GM12874 (cell line): ENCODE results near the gene CACNA1I.

Experiments used
- TF ChIP-seq, protein P1 (sequence below): IDR thresholded peaks from 2 replicates; pipeline ENCODE4 v1.5.1; 2011; ENCODE audit warnings: low read depth, mild to moderate bottlenecking, control low read depth, low read length, moderate library complexity; ENCODE audit not compliant: insufficient read depth

CACNA1I gene

DNA sequence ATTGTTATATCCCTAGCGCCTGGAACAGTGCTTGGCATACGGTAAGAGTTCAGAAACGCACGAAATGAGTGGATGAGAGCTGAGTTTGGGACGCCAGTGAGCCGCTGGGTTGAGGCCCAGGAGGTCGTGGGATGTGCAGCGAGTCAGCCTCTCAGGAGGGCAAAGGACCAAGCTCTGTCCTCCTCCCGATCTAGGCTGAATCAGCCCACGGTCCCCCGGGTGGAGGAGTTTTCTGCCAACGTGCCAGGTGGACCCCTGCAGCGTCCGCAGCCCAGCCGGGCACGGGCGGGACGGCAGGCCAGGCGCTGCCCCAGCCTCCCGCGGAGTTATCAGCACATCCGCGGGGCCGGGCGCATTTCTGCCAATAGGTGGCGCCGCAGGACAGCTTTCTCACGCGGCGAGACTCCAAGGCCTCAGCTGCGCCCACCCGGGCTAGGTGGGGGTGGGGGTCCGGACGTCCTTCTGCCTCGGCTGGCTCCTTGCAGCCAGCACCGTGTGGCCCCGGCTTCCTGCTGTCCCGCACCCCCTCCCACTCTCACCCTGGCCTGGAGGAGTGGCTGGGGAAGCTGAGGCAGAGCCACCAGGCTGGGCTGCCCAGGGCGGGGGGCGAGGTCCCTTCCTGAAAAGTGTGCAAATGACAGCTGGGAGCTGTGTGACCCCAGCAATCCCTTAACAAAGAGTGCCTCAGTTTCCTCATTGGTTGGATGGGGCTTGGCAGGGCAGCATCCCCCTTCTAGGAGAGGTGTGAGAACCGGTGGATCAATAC, 35.8 kb upstream of the CACNA1I start:
- TF ChIP-seq, protein P1, sequence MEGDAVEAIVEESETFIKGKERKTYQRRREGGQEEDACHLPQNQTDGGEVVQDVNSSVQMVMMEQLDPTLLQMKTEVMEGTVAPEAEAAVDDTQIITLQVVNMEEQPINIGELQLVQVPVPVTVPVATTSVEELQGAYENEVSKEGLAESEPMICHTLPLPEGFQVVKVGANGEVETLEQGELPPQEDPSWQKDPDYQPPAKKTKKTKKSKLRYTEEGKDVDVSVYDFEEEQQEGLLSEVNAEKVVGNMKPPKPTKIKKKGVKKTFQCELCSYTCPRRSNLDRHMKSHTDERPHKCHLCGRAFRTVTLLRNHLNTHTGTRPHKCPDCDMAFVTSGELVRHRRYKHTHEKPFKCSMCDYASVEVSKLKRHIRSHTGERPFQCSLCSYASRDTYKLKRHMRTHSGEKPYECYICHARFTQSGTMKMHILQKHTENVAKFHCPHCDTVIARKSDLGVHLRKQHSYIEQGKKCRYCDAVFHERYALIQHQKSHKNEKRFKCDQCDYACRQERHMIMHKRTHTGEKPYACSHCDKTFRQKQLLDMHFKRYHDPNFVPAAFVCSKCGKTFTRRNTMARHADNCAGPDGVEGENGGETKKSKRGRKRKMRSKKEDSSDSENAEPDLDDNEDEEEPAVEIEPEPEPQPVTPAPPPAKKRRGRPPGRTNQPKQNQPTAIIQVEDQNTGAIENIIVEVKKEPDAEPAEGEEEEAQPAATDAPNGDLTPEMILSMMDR, result peak; percentile 89

- TF ChIP-seq, protein P1, result no peak
Observed at GRCh38 chr22:39535357-39535725, 35.2 kb upstream of the CACNA1I start.

DNA sequence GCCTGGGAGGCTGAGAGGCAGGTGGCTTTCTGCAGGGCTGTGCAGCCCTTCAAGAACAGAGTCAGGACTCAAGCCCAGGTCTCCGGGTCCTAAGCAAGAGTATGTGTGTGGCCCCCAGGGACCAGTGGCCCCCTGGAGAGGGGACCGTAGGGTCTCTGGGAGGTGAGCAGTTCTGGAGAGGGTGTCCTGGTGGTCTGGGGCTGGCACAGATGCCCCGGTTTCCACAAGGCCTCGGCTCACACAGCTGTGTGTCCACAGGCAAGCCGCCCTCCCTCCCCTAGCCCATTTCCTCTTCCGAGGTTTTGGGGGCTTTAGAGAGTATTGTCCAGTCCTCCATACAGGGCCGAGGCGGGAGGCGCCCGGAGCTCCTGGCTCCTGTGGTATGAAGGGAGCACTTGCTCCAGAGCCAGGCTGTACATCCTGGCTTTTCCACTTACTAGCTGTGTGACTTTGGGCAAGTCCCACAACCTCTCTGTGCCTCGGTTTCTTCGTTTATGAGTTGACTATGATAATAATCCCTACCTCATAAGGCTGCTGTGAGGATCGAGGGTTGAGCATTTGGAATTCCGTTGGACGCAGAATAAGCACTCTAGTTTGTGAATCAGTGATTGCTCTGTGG, 34.6 kb upstream of the CACNA1I start:
- TF ChIP-seq, protein P1, result no peak

GRCh38 chr22:39536711-39537110, 33.8 kb upstream of the CACNA1I start:
- TF ChIP-seq, protein P1, result no peak

DNA sequence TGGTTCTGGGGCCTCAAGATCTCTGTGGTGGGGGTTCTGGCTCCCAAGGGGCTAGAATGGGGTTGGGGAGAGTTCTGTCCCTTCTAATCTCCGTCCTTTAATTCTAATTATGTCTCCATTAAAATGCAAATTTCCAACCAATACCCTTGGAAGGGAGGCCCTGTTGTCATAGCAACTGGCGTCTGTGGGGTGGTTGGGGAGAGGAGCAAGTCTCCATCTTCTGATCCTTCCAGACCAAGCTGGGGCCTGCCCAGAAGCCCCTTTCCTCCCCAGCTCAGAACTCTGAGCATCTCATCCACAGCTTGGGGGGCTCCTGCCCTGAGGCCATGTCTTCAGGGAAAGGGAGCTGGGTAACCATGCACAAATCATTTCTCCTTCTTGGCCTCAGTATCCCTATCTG, 32.6 kb upstream of the CACNA1I start:
- TF ChIP-seq, protein P1, result no peak

GRCh38 chr22:39543095-39543494, 27.5 kb upstream of the CACNA1I start:
- TF ChIP-seq, protein P1, result peak; percentile 49; the same call in 1 of the 2 replicates

- TF ChIP-seq, protein P1, result no peak
Observed at GRCh38 chr22:39545386-39546365, 24.9 kb upstream of the CACNA1I start.
